Right renal cortex interstitium (tissue), 3 donors: Measurements from ENCODE around the gene NR5A2. TPM values are rescaled to one million over a fixed set of nuclear protein-coding genes. Genes with fewer than 3 reads are reported as not detected.

Experiments
- DNase-seq, 3 donors: peaks; one replicate each; pipeline ENCODE4 v3.0.0-alpha.2; 2013; ENCODE audit warnings: low read depth in 3 of 3, low spot score in 2 of 3
- polyA plus RNA-seq, 3 donors: library from polyadenylated mRNA; unstranded; fragments of 120-200 nt; gene quantifications; one replicate each; pipeline ENCODE4 v1.2.1, GENCODE V29; 2013; ENCODE audit not compliant: insufficient read length in 3 of 3

Gene NR5A2
- polyA plus RNA-seq, result 1 to 10 TPM; 2.2 to 2.5 (median 2.4) TPM

GRCh38 chr1:200027264-200027823, at the start of gene NR5A2:
TSS of gene NR5A2 (plus strand) at chr1:200027710. CDS start at chr1:200027848, 138 bp downstream.
- DNase-seq, result no peak

GRCh38 chr1:199978408-199978940, 49.0 kb upstream of the NR5A2 start:
- DNase-seq, result no peak

- no peak for DNase-seq
Observed at GRCh38 chr1:199979071-199979470, 48.4 kb upstream of the NR5A2 start.

- DNase-seq, result no peak
Observed at GRCh38 chr1:199981584-199981983, 45.9 kb upstream of the NR5A2 start.

- no peak for DNase-seq
Observed at GRCh38 chr1:199982606-199983005, 44.9 kb upstream of the NR5A2 start.

- no peak for DNase-seq
Observed at GRCh38 chr1:199983531-199983930, 44.0 kb upstream of the NR5A2 start.

GRCh38 chr1:199995096-199995685, 32.3 kb upstream of the NR5A2 start:
- no peak for DNase-seq

GRCh38 chr1:200005165-200005564, 22.3 kb upstream of the NR5A2 start:
- DNase-seq, result no peak

GRCh38 chr1:200006711-200007110, 20.8 kb upstream of the NR5A2 start:
- no peak for DNase-seq

GRCh38 chr1:200015811-200016210, 11.7 kb upstream of the NR5A2 start:
- no peak for DNase-seq

- DNase-seq, result no peak
Observed at GRCh38 chr1:200021577-200022238, 5.8 kb upstream of the NR5A2 start.

- no peak for DNase-seq
Observed at GRCh38 chr1:200022239-200022804, 5.2 kb upstream of the NR5A2 start.

GRCh38 chr1:200028586-200029034, 1.1 kb downstream of the NR5A2 start:
- DNase-seq, result no peak

- no peak for DNase-seq
Observed at GRCh38 chr1:200029035-200029821, 1.7 kb downstream of the NR5A2 start.

- no peak for DNase-seq
Observed at GRCh38 chr1:200029822-200030152, 2.3 kb downstream of the NR5A2 start.

- DNase-seq, result no peak
Observed at GRCh38 chr1:200030791-200031190, 3.3 kb downstream of the NR5A2 start.

GRCh38 chr1:200033511-200034261, 6.2 kb downstream of the NR5A2 start:
- no peak for DNase-seq

- DNase-seq, result no peak
Observed at GRCh38 chr1:200034262-200034557, 6.7 kb downstream of the NR5A2 start.

- DNase-seq, result no peak
Observed at GRCh38 chr1:200034761-200035396, 7.4 kb downstream of the NR5A2 start.

- no peak for DNase-seq
Observed at GRCh38 chr1:200035397-200035955, 8.0 kb downstream of the NR5A2 start.
